HUDEP-2 (cell line): ENCODE data around the gene FERMT1.
"Not testable (repeated sequence)": the region's sequence is repeated elsewhere in the genome, so short reads cannot be mapped to it uniquely, and the experiment has no call there.

Experiments used
- DNase-seq, 76 experiments: peaks; one replicate each; lab custom pipeline; 2025; ENCODE audit not compliant: unreplicated experiment in 76 of 76; lab: John Stamatoyannopoulos, UW

The FERMT1 gene

DNA sequence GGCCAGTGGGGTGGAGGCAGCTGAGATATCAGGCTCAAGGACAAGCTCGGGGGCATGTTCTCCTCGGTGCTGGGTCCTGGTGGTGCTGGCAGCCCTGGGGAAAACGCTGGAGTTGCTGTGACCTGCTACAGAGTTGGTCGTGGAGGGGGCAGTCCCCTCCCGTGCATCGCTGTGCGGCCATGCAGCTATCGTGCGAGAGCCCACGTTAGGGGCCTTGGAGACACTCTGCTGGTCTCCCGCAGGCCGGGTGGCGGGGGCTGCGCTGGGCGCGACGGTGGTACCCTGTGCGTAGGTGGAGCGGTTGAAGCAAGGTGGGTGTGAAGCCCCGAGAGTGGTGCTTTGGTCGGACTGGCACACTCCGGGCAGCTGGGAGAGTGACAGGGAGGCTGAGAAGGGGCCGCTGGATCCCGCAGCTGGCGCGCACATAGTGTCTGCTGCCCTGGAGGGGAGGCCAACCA lies 81.0 kb downstream of the FERMT1 start:
- DNase-seq, result no peak

- no peak for DNase-seq
These were observed 81.6 kb downstream of the FERMT1 start for GRCh38 chr20:6040958-6041807.

DNA sequence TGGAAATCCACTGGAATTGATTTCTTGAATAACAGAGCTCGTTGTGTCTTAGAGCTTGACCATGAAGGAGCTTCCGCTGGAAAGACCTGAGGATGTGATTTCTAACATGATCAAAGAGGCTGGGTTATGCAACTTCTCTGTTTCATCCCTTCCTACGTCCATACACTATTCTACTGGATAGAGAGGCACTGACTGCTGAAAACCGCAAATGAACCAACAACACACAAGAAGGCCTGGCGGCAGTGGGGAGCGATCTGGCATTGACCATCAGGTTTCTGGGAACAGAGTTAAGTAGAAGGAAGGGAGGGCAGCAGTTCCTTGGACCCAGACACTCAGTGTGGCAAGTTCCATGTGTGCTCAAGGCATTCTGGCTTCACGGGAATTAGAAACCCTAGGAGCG lies 82.3 kb downstream of the FERMT1 start:
- no peak for DNase-seq

- no peak for DNase-seq
These were observed 83.1 kb downstream of the FERMT1 start for GRCh38 chr20:6039766-6040165.

GRCh38 chr20:6038256-6038655 lies 84.6 kb downstream of the FERMT1 start:
- DNase-seq, result no peak

- no peak for DNase-seq
These were observed 85.7 kb downstream of the FERMT1 start for GRCh38 chr20:6037082-6037481.

DNA sequence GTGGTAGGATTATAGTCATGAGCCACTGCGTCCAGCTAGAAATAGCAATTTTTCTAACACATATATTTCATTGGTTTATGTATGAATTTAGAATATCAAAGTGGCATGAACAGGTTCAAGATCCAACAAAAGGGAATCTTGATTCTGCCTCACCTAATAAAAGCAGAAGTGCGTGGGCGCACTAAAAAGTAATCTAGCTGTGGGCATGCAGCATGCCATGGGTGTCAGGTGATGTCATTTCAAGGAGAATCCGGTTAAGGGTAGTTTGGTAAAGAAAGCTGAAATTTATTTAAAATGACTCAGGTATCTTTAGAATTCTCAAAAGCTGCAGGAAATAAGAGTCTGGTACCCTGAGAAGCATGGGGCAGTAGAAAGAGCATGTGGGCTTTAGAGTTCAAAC lies 86.6 kb downstream of the FERMT1 start:
- DNase-seq, result no peak

- no peak for DNase-seq
These were observed 88.5 kb downstream of the FERMT1 start for GRCh38 chr20:6034134-6034969.

DNA sequence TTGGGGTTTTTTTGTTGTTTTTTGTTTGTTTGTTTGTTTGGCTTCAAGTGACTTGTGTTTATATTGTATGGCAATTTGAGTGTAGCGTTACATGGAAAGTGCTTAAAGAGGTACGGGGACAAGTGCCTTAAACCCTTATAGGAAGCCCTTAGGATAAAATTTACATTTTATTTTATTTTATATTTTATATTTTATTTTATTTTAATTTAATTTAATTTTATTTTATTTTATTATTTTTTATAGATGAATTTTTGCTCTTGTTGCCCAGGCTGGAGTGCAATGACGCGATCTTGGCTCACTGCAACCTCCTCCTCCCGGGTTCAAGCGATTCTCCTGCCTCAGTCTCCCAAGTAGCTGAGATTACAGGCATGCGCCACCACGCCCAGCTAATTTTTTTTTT lies 89.9 kb downstream of the FERMT1 start:
- not testable (repeated sequence) for DNase-seq

DNA sequence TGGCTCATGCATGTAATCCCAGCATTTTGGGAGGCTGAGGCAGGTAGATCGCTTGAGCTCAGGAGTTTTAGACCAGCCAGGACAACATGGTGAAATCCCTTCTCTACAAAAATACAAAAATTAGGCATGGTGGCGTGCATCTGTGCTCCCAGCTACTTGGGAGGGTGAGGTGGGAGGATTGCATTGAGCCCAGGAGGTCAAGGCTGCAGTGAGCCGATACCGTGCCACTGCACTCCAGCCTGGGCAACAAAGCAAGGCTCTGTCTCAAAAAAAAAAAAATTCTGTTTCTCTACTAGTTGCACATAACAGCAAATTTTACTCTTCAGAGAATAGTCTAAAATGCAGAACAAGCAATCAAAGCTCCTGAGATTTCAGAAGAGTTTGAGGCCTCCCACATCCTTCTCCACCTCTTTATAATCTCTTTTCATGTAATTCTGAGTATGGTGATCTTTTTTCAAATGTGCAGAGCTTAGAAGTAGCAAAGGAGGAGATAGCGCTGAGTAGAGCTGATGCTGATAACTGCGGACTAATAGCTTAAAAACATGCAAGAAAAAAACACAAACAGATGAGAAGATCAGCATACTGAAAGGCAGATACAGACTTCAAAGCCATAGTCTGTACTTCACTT lies 92.3 kb downstream of the FERMT1 start:
- no peak for DNase-seq

DNA sequence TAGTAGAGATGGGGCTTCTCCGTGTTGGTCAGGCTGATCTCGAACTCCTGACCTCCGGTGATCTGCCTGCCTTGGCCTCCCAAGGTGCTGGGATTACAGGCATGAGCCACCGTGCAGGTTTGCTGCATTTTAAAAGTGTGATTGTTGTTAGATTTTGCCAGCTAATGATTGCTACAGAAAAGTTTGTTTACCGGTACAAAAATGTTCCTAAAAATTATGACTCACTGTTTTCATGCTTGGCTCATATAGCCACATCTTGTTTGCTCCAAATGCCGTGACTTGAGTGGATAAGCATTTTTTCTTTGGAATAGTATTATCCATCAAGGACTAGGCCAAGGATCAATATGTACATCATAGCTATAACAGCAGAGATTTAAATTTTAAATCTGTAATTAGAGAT lies 93.3 kb downstream of the FERMT1 start:
- no peak for DNase-seq

- no peak for DNase-seq
These were observed 94.0 kb downstream of the FERMT1 start for GRCh38 chr20:6028818-6029217.

DNA sequence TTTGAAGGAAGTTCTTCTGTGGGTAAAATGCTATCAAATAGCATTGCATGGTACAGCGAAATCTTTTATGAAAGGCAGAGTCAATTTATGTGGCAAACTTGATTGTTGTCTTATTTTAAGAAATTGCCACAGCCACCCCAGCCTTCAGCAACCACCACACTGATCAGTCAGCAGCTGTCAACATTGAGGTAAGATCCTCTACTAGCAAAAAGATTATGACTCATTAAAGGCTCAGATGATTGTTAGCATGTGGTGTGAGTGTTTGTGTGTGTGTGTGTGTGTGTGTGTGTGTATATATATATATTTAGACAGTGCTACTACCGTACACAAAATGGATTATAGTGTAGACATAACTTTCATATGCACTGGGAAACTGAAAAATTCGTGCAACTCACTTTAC lies 96.8 kb downstream of the FERMT1 start:
- DNase-seq, result no peak
